GM19468 (cell line): ENCODE measurements around the gene RNF44.

Experiments
- ATAC-seq: cut with Tn5 transposase; IDR thresholded peaks from one replicate; pipeline ENCODE4 v1.9.1; 2021; ENCODE audit warnings: mild to moderate bottlenecking, moderate library complexity, moderate number of reproducible peaks; ENCODE audit not compliant: unreplicated experiment; ENCODE audit errors: extremely low read depth

Gene RNF44

DNA sequence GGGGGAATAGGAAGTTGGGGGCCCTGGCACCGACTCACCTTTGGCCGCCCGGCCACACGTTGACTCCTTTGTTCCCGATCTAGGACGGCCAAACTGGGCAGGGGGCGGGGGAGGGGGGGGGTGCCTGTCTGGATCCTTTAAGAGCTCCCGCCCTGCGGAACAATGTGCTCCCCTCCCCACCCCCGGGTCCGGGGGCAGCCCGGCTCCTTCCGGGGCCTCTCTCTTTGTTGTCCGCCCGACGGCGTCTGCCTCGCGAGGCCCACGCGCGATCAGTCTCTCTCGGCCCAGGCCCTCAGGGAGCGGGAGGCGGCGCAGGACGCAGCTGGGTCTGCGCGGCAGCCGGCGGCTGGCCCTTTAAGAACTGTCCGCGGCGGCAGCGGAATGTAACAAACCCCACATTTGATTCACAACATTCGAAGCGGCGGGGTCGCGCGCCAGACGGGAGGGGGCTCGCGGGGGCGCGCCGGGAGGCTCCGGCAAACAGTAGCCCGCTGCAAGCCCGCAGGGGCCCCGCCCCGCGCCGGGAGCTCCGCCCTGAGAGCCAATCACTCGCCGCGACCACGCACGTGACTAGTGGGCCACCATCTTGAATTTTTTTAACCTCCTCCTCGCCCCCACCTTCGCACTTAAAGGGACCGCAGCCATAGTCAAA is at the start of gene RNF44:
TSS of gene RNF44 (minus strand) at position 501 of the 652 bp plus-strand sequence. CDS start 4,930 bp downstream, outside the sequence.
- ATAC-seq: no peak

- no peak for ATAC-seq
These were observed 45.9 kb upstream of the RNF44 start for GRCh38 chr5:176583076-176583475.

- ATAC-seq: no peak
These were observed 44.2 kb upstream of the RNF44 start for GRCh38 chr5:176581361-176581760.

DNA sequence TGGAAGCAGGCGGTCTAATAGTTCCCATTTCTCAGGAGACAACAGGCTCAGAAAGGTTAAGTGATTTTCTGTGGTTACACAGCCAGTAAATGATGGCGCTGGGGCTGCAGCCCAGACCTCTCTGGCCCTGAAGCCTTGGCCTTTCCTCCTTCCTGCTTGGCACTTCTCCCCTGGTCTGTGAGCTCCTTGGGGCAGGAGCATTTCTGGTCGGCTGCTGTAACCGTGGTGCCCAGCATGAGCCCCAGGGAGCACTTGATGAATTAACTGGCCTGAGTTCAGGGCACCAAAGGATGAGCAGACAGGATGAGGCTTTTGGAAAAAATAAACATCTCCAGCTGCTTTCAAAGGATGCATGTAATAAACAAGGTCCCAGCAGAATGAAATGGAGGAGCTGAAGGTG is 42.1 kb upstream of the RNF44 start:
- ATAC-seq: no peak

- no peak for ATAC-seq
These were observed 41.2 kb upstream of the RNF44 start for GRCh38 chr5:176578391-176578808.

- ATAC-seq: no peak
These were observed 40.3 kb upstream of the RNF44 start for GRCh38 chr5:176577312-176578176.

- no peak for ATAC-seq
These were observed 38.6 kb upstream of the RNF44 start for GRCh38 chr5:176575488-176576422.

GRCh38 chr5:176575066-176575465 is 37.9 kb upstream of the RNF44 start:
- no peak for ATAC-seq

- no peak for ATAC-seq
These were observed 37.0 kb upstream of the RNF44 start for GRCh38 chr5:176574297-176574591.

- no peak for ATAC-seq
These were observed 36.5 kb upstream of the RNF44 start for GRCh38 chr5:176573564-176574296.

DNA sequence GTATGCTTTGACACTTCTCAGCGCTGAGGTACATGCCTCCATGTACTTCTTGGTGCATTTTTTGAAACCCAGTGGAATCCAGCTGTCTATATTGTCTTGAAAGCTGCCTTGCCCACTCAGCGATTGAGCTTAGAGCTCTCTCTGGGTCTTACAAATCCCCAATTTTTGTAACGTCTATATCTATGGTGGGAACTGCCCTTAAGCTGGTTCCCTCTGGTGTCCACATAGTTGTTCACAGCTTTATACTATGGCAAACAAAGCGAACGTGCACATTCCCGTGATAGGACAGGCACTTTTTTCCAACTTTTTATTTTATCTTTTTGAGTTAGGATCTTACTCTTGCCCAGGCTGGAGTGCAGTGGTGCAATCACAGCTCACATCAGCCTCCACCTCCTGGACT is 32.8 kb upstream of the RNF44 start:
- ATAC-seq: no peak

DNA sequence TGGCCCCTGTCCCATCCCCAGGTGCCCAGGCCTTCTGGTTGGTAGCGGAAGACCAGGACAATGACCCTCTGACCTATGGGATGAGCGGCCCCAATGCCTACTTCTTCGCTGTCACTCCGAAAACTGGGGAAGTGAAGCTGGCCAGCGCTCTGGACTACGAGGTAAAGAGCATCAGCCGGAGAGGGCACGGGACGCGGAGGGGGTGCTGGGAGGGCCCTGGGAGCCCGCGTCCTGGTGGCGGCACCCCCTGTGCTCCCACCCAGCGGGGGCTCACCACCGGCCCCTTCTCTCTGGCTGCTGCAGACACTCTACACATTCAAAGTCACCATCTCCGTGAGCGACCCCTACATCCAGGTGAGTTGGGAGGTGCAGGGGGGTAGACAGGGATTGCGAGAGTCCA is 31.5 kb upstream of the RNF44 start:
- ATAC-seq: no peak

DNA sequence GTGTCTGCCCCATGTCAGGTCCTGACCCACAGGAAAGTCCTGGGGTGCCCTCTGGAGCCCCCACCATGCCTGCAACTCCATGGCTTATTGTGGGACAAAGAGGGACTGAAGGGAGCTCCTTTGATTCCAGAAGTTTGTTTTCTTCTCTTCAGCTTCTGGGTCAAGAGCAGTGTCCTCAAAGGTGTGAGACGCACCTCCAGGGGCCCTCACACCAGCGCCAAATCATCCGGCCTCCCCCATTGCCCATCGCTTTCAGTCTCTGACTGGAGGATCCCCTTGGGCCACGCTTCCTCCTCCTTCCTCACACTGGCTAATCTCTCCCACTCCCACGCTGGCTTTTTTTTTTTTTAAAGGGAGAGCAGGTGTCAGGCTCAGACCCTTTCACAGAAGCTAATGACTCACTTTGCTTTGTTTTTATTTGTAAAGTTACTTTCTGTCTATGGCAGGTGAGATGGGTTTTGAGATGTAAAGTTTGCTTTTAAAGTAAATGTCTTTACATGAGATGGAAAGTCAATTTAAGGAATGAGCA is 28.6 kb upstream of the RNF44 start:
- ATAC-seq: no peak

GRCh38 chr5:176564002-176564401 is 26.8 kb upstream of the RNF44 start:
- ATAC-seq: no peak

- ATAC-seq: no peak
These were observed 25.0 kb upstream of the RNF44 start for GRCh38 chr5:176562189-176562588.

DNA sequence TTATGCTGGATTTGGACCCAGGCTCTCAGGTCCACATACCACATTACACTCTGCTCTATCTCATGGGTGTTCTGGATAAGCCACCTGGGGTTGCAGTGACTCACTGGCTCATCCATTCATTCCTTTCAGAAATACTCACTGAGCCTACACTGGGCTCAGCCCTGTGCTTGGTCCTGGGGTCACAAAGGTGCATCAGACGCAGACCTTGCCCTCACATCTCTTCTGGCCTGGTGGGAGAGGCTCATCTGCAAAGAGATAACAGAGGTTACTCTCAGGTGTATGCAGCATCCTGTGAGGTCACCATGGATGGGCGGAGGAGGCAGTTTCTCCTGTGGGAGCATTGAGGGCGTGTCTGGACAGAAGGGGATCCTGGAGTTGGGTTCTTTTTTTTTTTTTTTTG is 24.1 kb upstream of the RNF44 start:
- ATAC-seq: no peak

- ATAC-seq: no peak
These were observed 23.2 kb upstream of the RNF44 start for GRCh38 chr5:176560364-176560763.

DNA sequence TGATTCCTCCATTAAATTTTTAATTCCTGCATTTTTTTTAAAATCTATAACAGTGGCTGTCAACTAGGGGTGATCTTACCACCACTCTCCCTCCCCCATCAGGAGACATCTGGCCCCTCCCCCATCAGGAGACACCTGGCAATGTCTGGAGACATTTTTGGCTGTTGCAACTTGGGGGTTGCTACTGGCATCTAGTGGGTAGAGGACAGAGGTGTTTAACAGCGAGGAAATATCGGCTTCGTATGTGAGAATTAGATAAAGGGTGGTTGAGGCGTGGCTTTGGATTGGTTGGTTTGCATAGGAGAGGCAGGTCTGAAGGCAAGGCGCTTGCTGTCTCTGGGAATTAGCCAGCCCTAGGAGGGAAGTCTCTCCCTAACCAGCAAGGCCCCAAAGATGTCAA is 22.5 kb upstream of the RNF44 start:
- no peak for ATAC-seq

DNA sequence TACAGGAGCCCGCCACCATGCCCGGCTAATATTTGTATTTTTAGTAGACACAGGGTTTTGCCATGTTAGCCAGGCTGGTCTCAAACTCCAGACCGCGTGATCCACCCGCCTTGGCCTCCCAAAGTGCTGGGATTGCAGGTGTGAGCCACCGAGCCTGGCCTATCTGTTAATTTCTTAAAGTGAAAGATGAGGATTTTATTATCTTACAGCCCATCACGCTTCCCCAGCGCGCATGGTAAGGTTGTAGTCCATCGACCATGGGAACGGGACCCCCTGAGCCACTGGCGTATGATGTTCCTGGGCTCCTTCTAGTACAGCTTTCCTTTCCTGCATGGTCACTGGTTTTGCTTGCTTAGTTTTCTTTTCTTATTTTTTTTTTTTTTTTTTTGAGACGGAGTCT is 20.6 kb upstream of the RNF44 start:
- no peak for ATAC-seq
